GM18867 (cell line): ENCODE results near the gene CD300LF.

Experiments
- ATAC-seq: cut with Tn5 transposase; IDR thresholded peaks from one replicate; pipeline ENCODE4 v1.9.1; 2021; ENCODE audit warnings: mild to moderate bottlenecking, moderate library complexity; ENCODE audit not compliant: unreplicated experiment

Gene CD300LF

DNA sequence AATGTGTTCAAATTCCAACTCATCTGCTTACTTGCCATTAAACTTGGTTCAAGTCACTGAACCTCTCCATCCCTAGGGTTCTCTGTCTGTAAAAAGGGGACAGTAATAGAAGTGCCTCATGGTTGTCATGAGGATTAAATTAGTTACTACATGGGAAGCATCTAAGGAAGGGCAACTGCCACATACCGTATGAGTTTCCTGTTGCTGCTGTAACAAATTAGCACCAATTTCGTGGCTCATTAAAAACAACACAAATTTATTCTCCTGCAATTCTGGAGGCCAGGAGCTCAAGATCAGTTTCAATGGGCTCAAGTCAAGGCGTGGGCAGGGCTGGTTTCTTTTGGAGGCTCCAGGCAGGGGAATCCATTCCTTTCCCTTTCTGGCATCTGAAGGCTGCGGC, 18.6 kb downstream of the CD300LF start:
- no peak for ATAC-seq

DNA sequence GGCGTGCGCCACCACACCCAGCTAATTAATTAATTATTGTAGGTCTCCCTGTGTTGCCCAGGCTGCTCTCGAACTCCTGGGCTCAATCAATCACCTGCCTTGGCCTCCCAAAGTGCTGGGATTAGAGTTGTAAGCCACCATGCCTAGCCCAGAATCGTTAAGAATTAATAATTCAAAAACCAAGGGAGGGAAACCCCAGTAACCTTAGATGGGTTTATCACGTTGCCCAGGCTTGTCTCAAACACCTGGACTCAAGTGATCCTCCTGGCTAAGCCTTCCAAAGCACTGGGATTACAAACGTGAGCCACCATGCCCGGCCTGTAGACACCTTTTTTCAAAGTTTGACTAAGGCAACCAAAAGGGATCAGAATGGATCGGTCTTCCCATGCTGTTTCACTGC, 21.6 kb downstream of the CD300LF start:
- no peak for ATAC-seq

DNA sequence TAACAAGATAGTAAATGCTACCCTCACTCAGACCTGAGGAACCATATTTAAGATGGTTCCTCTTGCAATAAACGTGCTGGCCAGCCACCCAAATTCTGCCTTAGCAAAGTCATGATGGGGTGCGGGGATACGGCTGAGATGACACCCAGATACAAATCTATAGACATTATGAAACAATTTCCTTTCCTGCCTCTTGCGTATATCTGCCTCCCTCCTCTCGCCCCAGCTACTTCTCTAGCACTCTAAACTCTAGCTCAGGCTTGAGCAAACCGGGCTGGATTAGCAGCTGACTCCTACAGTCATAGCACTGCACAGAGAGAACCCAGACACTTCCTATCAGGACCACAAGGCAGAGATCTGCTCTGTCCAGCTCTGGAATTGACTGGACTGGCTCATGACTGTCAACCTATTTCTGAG, 22.3 kb downstream of the CD300LF start:
- ATAC-seq: no peak

DNA sequence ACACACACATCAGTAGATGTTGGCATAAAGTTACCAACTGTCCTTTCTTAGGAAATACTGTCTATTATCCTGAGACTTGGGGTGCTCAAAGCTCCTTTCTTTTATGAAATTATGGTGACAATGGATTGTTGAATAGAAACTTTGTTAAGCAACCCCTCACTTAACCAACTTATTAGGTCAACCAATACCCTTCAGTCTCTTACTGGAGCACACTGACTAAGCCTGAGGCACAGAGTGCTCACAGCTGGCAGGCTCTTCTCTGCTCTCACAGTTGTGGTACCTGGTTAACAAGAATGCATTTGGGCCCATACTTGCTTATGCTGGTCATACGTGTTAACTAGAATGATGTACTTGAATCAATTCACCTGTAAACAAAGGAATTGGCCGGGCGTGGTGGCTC, 24.8 kb downstream of the CD300LF start:
- no peak for ATAC-seq

DNA sequence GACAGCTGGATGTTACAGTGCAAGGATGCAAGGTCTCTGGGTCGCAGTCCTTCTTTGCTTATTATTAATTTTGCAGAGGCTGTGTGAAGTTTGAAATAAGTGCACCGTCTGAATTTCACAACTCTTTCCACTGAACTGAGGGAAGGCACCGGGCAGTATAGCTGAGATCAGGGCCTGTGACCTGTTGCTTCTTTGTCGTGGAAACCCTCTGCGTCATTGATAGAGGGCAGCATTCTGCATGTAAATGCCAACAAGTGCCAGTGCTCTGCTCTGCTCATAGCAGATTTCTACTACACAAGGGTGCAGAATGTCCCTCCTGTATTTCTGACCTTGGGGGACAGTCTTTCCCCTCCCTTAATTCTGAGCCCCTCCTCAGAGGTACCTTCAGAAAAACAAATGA, 26.0 kb downstream of the CD300LF start:
- no peak for ATAC-seq

DNA sequence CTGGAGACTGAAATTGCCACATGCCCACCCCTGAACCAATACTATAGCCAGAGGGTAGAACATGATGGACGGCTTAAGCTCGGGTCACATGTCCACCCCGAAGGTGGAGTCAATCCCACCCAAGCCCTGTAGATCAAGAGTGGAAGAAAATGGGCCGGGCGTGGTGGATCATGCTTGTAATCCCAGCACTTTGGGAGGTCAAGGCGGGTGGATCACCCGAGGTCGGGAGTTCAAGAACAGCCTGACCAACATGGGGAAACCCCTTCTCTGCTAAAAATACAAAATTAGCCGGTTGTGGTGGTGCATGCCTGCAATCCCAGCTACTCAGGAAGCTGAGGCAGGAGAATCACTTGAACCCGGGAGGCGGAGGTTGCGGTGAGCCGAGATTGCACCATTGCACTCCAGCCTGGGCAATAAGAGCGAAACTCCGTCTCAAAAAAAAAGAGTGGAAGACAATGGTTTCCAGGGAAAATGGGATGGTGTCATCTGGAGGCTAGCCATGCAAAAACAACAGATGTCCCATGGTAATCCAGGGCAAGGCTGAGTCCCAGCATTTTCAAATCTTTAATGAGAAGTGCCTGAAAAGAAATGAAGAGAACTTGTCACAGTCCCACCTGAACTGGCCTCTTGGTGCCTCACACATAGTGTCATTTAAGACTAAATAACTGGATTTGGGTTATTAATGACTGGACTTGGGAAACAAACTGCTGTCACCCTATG, 30.1 kb downstream of the CD300LF start:
- ATAC-seq: no peak

DNA sequence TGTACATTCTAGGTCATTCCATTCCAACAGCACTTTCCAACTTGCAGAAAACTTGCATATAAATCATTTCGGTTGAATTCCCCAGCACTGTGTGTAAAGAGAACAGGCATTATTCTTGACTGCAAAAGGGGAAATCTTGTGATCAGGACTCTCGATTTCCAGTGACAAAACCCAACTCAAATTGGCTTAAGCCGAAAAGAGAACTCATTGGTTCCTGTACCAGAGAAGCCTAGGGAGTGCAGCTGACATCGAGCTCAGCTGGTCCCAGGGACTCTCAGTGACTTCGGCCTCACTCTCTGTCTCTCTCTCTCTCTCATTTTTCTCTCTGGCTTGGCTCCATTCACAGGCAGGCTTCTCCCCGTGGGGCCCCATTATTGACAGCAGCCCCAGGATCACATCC, 30.7 kb downstream of the CD300LF start:
- ATAC-seq: no peak

DNA sequence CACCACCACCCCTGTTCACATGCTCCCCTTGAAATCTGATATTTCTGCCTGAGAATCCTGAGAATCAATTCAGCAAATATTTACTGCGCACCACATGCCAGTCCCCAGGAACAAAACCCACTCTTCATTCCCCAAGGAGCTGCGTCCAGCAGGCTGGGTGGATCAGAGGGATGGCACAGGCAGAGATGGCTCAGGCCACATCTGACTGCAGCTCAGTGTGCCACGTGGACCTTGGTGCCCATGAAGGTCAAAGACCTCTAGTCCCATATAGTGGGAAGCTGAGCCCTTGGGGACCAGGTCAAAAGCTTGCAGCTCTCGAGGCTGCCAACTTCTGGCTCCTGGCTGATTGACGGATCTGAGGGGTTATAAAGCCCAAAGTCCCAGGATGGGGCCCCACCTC, 31.8 kb downstream of the CD300LF start:
- ATAC-seq: no peak

DNA sequence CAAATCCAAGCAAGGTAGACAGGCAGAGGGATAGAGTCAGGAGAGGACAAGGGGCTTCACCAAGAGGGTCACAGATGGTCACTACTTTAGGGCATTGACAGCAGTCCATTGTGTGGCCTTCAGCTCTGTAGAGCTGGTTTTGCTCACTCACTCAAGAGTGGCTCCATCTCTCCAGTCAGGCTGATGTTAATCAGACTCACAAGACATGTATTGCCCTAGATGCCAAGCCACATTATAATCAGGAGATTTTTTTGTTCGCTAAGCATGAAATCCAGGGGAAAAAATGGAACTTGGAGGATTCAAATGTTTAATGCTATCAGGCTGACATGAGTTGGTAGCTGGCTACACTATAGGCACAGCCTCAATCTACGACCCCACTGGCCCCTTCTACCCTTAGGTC, 32.5 kb downstream of the CD300LF start:
- ATAC-seq: no peak

DNA sequence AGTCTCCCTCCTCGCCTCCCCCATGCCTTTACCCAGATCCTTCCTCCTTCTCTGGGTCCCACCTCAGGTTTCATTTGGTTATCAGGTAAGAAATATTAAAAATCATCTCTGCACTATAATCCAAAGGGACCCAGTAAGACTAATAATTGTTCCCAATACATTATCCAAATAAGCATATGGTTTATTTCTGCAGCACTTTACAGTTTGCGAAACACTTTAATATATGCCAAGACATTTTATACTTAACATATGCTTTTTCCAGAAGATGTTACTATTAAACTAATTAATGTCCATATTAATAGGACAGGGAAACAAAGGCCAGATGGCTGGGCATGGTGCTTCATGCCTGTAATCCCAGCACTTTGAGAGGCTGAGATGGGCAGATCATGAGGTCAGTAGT, 33.3 kb downstream of the CD300LF start:
- ATAC-seq: no peak

DNA sequence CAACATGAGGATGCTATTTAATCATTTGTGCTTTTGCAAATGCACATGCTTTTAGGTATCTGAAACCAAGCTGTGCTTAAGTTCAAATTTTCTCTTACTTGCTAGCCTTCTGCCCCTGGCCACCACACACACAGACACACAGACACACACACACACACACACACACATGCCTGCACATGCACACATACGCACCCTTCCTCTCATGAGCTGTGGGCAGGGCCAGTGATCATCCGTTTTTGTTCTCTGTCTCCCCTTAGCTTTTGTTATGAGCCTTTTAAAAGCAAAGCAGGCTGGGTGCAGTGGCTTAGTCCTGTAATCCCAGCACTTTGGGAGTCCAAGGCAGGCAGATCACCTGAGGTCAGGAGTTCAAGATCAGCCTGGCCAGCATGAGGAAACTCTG, 34.2 kb downstream of the CD300LF start:
- no peak for ATAC-seq

DNA sequence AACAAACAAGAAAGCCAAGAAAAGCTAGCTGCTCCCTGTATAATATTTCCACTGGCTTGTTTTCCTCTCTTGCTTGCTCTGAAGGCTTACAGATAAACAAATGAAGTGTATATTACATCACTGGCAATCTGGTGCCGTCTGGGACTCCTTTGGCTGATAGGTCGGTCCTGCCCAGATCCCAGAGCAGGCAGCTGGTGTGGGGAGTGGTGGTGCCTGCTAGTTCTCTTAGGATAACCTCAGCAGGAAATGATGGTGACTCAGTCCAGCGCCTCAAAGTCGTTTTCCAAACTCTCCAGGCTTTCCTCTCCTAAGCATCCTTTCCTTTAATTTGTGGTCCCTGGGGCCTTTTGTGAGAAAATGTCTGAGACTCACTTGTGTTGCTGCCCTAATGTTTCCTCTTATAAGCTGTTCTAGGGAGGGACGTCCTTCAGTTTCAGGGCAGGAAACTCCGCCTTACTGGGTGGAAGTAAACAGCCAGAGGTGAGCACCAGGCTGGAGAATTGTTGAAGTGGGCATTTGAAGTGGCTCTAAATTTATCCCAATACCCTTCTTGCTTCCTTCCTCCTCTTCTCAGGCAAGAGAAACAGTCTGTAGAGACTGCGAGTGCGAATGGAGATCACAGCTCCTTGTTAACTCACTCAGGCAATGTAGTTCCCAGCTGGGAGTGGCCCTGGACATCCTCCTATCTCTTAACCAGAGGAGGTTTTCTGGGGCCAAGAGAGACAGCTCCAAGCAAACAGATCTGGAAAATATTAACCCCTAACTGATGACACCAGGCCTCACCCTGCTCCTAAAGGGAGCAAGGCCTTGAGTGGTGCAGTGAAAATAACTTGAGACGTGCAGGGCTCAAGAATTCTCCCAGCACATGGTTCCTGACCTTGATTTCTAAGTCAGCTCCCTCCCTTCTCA, 34.9 kb downstream of the CD300LF start:
- ATAC-seq: no peak

DNA sequence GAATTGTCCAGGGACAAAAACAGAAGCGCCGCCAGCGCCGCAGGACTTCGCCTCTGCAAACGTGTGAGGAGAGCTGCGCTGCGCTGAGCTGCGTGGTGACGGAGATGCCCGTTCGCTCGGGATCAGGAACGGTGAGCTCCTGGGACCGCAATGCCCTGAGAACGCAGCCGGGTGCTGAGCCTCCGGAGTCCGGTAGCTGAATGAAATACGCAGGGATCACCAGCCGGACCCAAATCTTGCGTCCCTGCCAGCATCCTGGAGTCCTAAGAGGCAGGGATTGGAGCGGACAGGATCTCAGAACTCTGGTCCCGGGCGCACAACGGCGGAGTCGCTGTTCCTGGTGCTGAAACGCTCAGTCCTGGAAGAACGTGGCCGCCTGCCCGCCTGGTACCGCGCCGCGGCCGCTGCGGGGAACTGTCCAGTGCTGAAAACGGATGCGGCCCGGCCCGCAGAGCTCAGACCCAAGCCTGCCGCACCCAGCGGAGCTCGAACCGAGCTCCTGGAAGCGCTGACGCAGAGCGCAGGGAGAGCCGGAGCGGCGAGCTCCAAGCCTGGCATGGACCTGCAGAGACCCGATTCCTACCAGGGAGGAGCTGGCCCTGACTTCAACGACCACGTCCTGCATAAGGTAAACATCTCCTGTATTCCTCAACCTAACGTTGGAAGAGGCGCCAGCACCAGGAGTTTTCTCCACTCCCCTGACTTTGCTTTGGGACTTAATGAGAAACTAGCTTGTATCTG, 41.5 kb downstream of the CD300LF start:
- ATAC-seq: no peak

DNA sequence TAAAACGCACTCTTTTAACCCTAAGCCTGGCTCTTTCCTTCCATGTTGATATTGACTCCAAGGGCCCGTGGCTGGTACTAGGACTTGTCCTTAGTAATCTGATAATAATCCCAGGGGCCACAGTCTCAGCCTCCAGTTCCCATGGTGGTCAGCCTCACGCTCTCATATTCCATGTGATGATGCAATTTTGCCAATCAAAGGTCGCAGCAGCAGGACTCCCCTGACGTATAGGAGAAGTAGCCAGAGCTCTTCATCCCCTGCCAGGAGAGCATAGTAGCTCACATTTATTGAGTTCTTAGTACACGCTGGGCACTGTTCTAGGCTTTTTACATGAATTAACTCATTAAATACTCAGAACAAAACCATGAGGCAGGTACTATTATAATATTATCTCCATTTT, 42.4 kb downstream of the CD300LF start:
- ATAC-seq: no peak

DNA sequence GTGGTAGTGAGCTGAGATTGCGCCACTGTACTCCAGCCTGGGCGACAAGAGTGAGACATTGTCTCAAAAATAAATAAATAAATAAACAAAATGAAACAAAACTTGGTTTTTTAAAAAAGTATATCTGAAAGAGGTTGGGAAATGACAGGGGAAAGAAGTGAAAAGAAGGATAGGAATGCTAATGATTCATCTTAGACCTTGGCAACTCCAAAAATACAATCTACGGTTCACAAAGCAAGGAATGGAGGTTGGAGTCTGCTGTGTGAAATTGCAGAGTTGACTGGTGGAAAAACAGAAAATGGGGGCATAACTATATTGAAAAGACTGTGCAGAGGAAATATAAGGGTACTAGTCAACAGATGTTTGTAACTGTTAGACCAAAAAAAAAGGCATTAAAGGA, 49.2 kb downstream of the CD300LF start:
- ATAC-seq: no peak

DNA sequence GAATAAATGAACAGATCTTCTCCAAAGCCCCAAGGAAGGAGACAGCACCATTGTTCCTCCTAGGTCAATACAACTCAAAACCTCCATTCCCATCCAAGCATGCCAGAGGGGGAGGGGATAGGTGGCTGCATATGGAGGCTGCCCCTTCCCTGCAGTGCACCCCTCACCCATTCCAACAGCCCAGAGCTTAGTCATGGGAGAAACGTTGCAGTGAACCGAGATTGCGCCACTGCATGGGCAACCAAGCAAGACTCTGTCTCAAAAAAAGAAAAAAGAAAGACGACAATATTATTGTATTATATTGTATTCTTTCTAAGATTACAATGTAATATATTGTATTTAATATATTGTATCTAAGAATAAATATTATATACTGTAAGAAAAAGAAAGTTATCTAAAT, 52.8 kb downstream of the CD300LF start:
- no peak for ATAC-seq

DNA sequence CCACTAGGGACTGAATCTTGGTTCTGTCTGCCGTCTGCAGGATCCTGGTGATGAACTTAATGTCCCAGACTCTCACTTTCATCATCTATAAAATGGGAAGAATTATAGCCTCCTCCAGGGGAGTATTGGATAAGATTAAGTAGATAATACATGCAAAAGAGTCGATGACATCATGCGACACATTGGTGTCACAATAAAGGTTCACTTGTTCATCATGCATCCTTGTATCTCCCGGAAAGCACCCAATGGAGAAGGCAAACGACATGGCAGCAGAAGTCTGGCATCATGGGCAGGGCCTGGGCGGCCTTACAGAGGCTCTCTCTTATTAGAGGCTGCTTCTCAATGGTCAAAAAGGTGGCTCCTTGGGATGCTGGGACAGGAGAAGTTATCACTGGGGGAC, 54.1 kb downstream of the CD300LF start:
- no peak for ATAC-seq

DNA sequence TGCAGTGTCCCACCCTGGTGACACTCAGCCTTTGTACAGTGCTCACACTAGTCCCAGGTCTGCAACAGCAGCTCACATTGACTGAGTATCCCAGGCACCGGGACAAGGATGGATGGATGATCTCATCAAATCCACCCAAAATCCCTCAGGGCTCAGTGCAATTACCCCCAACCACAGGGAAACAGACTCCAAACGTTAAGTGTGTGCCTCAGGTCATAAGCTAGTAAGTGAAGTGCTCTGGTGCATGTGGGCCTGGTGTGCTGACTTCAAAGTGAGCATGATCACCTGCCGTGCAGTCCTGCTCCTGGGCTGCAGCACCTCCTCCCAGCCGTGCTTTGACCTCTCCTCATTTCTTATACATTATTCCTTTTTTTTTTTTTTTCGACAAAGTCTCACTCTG, 58.0 kb downstream of the CD300LF start:
- no peak for ATAC-seq

DNA sequence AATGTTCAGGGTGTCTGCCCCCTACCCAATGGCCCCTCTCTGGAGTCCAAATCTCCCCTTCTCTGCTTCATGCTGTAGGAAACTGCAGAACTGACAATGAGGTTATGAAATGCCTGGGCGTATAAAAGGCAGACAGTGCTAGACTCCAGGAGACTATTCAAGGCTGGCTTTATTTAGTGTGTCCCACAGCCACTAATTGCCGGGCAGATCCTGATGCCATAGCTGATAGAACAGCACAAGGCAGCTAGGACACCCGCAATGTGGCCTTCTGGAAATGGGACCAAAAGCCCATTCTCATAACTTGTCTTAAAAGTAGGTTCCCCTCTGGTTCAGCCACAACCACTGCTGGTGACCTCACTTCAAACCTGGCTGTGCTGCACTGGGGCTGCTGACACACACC, 60.7 kb downstream of the CD300LF start:
- no peak for ATAC-seq

DNA sequence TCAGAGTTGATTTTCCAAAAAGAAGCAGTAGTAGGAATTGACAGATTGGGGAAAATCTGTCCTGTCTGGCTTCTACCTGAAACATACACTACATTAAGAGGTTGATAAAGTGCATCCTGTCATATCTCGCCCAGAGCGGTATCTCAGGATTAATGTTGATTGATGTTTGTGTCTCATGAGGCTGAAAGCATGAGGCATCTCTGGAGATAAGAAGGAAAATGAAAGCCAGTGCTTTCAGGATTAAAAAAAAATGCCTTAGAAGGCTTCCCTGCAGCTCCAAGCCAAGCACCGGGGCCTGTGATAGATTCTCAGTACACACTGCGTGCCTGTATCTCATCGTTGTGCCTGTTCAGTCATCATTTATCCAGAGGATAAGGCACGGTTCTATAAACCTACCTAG, 62.8 kb downstream of the CD300LF start:
- no peak for ATAC-seq

DNA sequence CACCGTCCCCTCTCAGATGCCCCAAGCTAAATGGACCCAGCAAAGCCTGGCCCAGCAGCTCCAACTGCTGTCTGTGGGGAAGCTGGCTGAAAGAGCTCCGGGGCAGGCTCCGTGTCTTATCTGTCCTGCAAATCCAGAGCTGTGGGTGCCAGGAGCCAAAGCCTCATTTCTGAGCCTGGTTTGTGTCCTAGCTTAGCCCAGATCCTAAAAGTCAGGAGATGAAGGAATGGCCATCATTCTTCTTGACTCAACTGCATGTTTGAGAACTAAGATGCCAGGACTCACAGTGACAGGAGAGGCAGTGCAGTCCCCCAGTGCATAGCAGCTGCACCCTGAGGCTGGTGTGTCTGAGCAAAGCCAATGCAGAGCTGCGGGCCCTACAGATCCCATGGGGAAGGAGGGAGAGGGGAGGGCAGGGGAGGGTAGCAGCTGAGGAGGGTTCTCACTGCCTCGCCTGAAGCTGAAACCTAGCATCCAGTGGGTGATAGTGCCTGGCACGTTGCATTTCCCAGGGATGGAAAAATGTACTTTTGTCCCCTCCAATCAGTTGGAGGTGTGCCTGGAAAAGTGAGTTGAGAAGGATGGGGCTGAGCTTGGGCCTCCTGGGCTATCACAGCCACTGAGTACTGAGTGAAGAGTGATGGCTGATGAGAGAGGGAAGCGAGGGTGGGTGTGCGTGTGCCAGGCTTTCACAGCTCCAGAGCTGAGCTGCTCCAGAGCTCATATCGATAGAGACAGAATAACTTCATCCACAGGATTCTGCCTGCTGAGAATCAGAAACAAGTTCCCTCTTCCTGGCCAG, 64.7 kb downstream of the CD300LF start:
- ATAC-seq: no peak
